ENCODE results near the gene PRRT3. TPM values are rescaled to one million over a fixed set of nuclear protein-coding genes. Genes with fewer than 3 reads are reported as not detected.

PRRT3 gene
- total RNA-seq, 1 experiment from 2014 or later = 9.2 TPM

GRCh38 chr3:9955611-9956352, 3.6 kb upstream of the PRRT3 start:
- TF ChIP-seq CREM (CRISPR knock-in tag; IDR thresholded peaks at IDR 0.05) = no peak
- no peak for TF ChIP-seq FOXP1 (CRISPR knock-in tag; IDR thresholded peaks at IDR 0.05; ENCODE audit: borderline replicate concordance)
- TF ChIP-seq ZNF425 (CRISPR knock-in tag; conservative IDR thresholded peaks at IDR 0.05) = no peak
- TF ChIP-seq GABPB1 (CRISPR knock-in tag; IDR thresholded peaks at IDR 0.05) = no peak
- TF ChIP-seq MLX (CRISPR knock-in tag; IDR thresholded peaks at IDR 0.05) = no peak
- no peak for TF ChIP-seq USF2 (CRISPR knock-in tag; IDR thresholded peaks at IDR 0.05)
- TF ChIP-seq CDX4 (CRISPR knock-in tag; IDR thresholded peaks at IDR 0.05; ENCODE audit: borderline replicate concordance) = no peak
- TF ChIP-seq ZNF138 (CRISPR knock-in tag; conservative IDR thresholded peaks at IDR 0.05) = no peak
- TF ChIP-seq ZNF396 (CRISPR knock-in tag; IDR thresholded peaks at IDR 0.05; ENCODE audit: borderline replicate concordance) = no peak
- no peak for TF ChIP-seq TEAD1 (CRISPR knock-in tag; IDR thresholded peaks at IDR 0.05)
- no peak for TF ChIP-seq FOXJ3 (CRISPR knock-in tag; IDR thresholded peaks at IDR 0.05; ENCODE audit: borderline replicate concordance)
- TF ChIP-seq USF1 (CRISPR knock-in tag; IDR thresholded peaks at IDR 0.05) = no peak
- TF ChIP-seq SP1 (CRISPR knock-in tag; conservative IDR thresholded peaks at IDR 0.05) = no peak
- TF ChIP-seq AFF4 (CRISPR knock-in tag; IDR thresholded peaks at IDR 0.05; ENCODE audit: borderline replicate concordance) = no peak

More at GRCh38 chr3:9955611-9956352, 3.6 kb upstream of the PRRT3 start:
- Mint-ChIP-seq H3K27me3 (ENCODE audit: low read depth) (peaks cover 26% of the 10 kb centered on the region), H3K36me3 (no peaks in the 10 kb centered on the region), H3K4me3 (no peak overlapping the region), H3K4me1 (peaks cover 30% of the 10 kb centered on the region), H3K27ac (no peak overlapping the region), H3K9me3 (no peaks in the 10 kb centered on the region)
- ChIA-PET POLR2A (interaction anchor here (0.5 to 2.2 kb wide), 2 partner anchors 9 to 31 kb away, joined by 3 to 12 read pairs; partner anchors contain the start of gene EMC3), CTCF (interaction anchor here (0.5 to 2.8 kb wide), 8 partner anchors 8 to 229 kb away, joined by 3 to 32 read pairs (median 3); partner anchors contain the start of gene EMC3)
- ATAC-seq = no peak
- DNase-seq (ENCODE audit: low spot score) = no peak

Measured in WTC11 (cell line).